PC-9 (cell line): Measurements from ENCODE around the gene SLC4A2. TPM values are rescaled to one million over a fixed set of nuclear protein-coding genes. Genes with fewer than 3 reads are reported as not detected.

Experiments
- BruUV-seq: library from RNA; stranded (reverse); fragments of 400-500 nt; replicated peaks from 2 replicates; lab custom pipeline; 2021; lab: Mats Ljungman, UMichigan
- CTCF ChIA-PET: fragments of 300-600 bp; sonication (Branson Sonifier 250); formaldehyde crosslinking; loops from one replicate; lab custom pipeline; 2022; ENCODE audit warnings: antibody characterized with exemption; lab: Charles Lee
- POLR2A ChIA-PET: fragments of 300-600 bp; sonication (Branson Sonifier 250); formaldehyde crosslinking; loops from one replicate; lab custom pipeline; 2022; ENCODE audit warnings: antibody characterized with exemption; ENCODE audit not compliant: unreplicated experiment; lab: Charles Lee
- DNase-seq, 2 experiments: peaks; one replicate each; pipeline versions ENCODE4 v3.0.0 to v3.0.0-alpha.2; 2015 to 2022; ENCODE audit warnings: mixed read lengths in 1 of 2
- H2AFZ ChIP-seq: fragments of 200-600 bp; sonication (generic); 2 replicates; pipeline ENCODE4 v1.8.1; 2017; ENCODE audit warnings: antibody characterized with exemption
- H3F3A ChIP-seq: fragments of 200-600 bp; sonication (generic); 2 replicates; pipeline ENCODE4 v1.8.1; 2017; ENCODE audit warnings: antibody characterized with exemption, mild to moderate bottlenecking, low read depth; ENCODE audit not compliant: insufficient read depth
- H3K27ac ChIP-seq: fragments of 200-600 bp; sonication (generic); 2 replicates; pipeline ENCODE4 v1.6.1; 2016; ENCODE audit warnings: mixed run types
- H3K27me3 ChIP-seq: fragments of 200-600 bp; sonication (generic); 2 replicates; pipeline ENCODE4 v1.6.1; 2016; ENCODE audit warnings: low read depth, mixed run types; ENCODE audit not compliant: insufficient read depth
- H3K36me3 ChIP-seq: fragments of 200-600 bp; sonication (generic); 2 replicates; pipeline ENCODE4 v1.6.1; 2016; ENCODE audit warnings: low read depth, mixed run types
- H3K4me1 ChIP-seq: fragments of 200-600 bp; sonication (generic); replicated peaks from 2 replicates; pipeline ENCODE4 v1.6.1; 2016; ENCODE audit warnings: mixed run types; ENCODE audit not compliant: insufficient read depth
- H3K4me2 ChIP-seq: fragments of 200-600 bp; sonication (generic); 2 replicates; pipeline ENCODE4 v1.6.1; 2017; ENCODE audit warnings: mixed run types
- H3K4me3 ChIP-seq: fragments of 200-600 bp; sonication (generic); 2 replicates; pipeline ENCODE4 v1.6.1; 2016; ENCODE audit warnings: mixed run types
- H3K79me2 ChIP-seq: fragments of 200-600 bp; sonication (generic); 2 replicates; pipeline ENCODE4 v1.6.1; 2017; ENCODE audit warnings: low read depth, mixed run types
- H3K9me2 ChIP-seq: fragments of 200-600 bp; sonication (generic); 2 replicates; pipeline ENCODE4 v1.8.1; 2017; ENCODE audit warnings: mild to moderate bottlenecking; ENCODE audit not compliant: insufficient read depth
- H3K9me3 ChIP-seq: fragments of 200-600 bp; sonication (generic); 2 replicates; pipeline ENCODE4 v1.8.1; 2016; ENCODE audit warnings: low read depth; ENCODE audit not compliant: insufficient read depth
- H4K20me1 ChIP-seq: fragments of 200-600 bp; sonication (generic); 2 replicates; pipeline ENCODE4 v1.8.1; 2017; ENCODE audit not compliant: insufficient read depth
- EZH2 ChIP-seq: fragments of 200-600 bp; sonication (generic); IDR thresholded peaks from 2 replicates; pipeline ENCODE4 v1.8.0; 2017; ENCODE audit warnings: antibody characterized with exemption, low read depth
- intact Hi-C: fragments of 100-400 bp; cut with micrococcal nuclease; formaldehyde crosslinking; loops from one replicate; pipeline ENCODE4 v1.10.0; 2022; ENCODE audit not compliant: unreplicated experiment
- total RNA-seq: library from RNA; stranded (reverse); gene quantifications from 2 replicates; pipeline ENCODE4 v1.2.3, GENCODE V29; 2021
- TF ChIP-seq, protein P1 (sequence below): fragments of 200-600 bp; sonication (generic); conservative IDR thresholded peaks from 2 replicates; pipeline ENCODE4 v1.6.1; 2017; ENCODE audit warnings: mixed run types, antibody characterized with exemption, mild to moderate bottlenecking, moderate library complexity

The SLC4A2 gene
- total RNA-seq, 1 experiment from 2014 or later, result 245 TPM

DNA sequence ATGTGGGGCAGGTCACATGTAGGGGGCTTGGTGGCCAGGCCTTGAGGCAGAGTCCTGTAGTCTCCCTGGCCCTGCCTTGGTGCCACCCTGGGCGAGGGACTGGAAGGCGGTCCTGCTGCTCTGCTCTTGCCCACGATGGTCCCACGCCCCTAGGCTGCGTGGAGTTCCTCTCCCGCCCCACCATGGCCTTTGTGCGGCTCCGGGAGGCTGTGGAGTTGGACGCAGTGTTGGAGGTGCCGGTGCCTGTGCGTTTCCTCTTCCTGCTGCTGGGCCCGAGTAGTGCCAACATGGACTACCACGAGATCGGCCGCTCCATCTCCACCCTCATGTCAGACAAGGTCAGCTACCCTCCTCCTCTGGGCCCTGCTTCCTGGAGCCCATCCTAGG is 11.2 kb downstream of the SLC4A2 start:
- intact Hi-C loops, result no loop called here
- POLR2A ChIA-PET, result no interaction called here
- DNase-seq, result no peak
- Histone ChIP-seq H3K27me3 (no peaks in the 10 kb centered on the region), H3K27ac (no peak overlapping the region), H4K20me1 (peaks cover 4% of the 10 kb centered on the region), H3K4me1 (no peaks in the 10 kb centered on the region), H3K4me3 (no peak overlapping the region), H2AFZ (no peak overlapping the region), H3K79me2 (no peaks in the 10 kb centered on the region), H3K9me3 (no peaks in the 10 kb centered on the region), H3F3A (peaks cover 6% of the 10 kb centered on the region; the same call in 1 of the 2 replicates), H3K36me3 (peaks cover 24% of the 10 kb centered on the region), H3K4me2 (no peak overlapping the region), H3K9me2 (no peaks in the 10 kb centered on the region)
- CTCF ChIA-PET, result no interaction called here
- TF ChIP-seq, protein P1, sequence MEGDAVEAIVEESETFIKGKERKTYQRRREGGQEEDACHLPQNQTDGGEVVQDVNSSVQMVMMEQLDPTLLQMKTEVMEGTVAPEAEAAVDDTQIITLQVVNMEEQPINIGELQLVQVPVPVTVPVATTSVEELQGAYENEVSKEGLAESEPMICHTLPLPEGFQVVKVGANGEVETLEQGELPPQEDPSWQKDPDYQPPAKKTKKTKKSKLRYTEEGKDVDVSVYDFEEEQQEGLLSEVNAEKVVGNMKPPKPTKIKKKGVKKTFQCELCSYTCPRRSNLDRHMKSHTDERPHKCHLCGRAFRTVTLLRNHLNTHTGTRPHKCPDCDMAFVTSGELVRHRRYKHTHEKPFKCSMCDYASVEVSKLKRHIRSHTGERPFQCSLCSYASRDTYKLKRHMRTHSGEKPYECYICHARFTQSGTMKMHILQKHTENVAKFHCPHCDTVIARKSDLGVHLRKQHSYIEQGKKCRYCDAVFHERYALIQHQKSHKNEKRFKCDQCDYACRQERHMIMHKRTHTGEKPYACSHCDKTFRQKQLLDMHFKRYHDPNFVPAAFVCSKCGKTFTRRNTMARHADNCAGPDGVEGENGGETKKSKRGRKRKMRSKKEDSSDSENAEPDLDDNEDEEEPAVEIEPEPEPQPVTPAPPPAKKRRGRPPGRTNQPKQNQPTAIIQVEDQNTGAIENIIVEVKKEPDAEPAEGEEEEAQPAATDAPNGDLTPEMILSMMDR, result no peak
- no peak for TF ChIP-seq EZH2
- no TSS peak for BruUV-seq

GRCh38 chr7:151071032-151071866 is 11.9 kb downstream of the SLC4A2 start:
- peaks cover 24% of the 10 kb centered on the region for H3K36me3 ChIP-seq
- CTCF ChIA-PET, result no interaction called here
- BruUV-seq, result no TSS peak

GRCh38 chr7:151073990-151074389 is 14.6 kb downstream of the SLC4A2 start:
- H3K27me3 ChIP-seq, result no peaks in the 10 kb centered on the region
- H3K4me3 ChIP-seq, result no peak overlapping the region
- peaks cover 11% of the 10 kb centered on the region for H3K36me3 ChIP-seq
- H3K79me2 ChIP-seq, result peaks cover 5% of the 10 kb centered on the region
- intact Hi-C loops, result no loop called here
- no peaks in the 10 kb centered on the region for H3K4me1 ChIP-seq
- no peak for DNase-seq
- H3F3A ChIP-seq, result peaks cover 37% of the 10 kb centered on the region
- ChIA-PET CTCF (no interaction called here), POLR2A (no interaction called here)
- H3K9me3 ChIP-seq, result no peaks in the 10 kb centered on the region
- no peak overlapping the region for H2AFZ ChIP-seq
- no peaks in the 10 kb centered on the region for H3K9me2 ChIP-seq
- peaks cover 2% of the 10 kb centered on the region; the same call in 1 of the 2 replicates for H4K20me1 ChIP-seq
- no peak for TF ChIP-seq EZH2
- TF ChIP-seq, protein P1, result no peak
- no peak overlapping the region for H3K4me2 ChIP-seq
- BruUV-seq, result no TSS peak
- H3K27ac ChIP-seq, result no peak overlapping the region

More at GRCh38 chr7:151071032-151071866, 11.9 kb downstream of the SLC4A2 start:
- Histone ChIP-seq H3K27me3 (no peaks in the 10 kb centered on the region), H3K4me3 (no peak overlapping the region), H3K27ac (no peak overlapping the region), H3K4me1 (no peaks in the 10 kb centered on the region), H3K79me2 (no peaks in the 10 kb centered on the region), H2AFZ (no peak overlapping the region), H3K9me2 (no peaks in the 10 kb centered on the region), H3K4me2 (no peak overlapping the region), H3F3A (peaks cover 13% of the 10 kb centered on the region), H4K20me1 (no peaks in the 10 kb centered on the region; the same call in 1 of the 2 replicates), H3K9me3 (no peaks in the 10 kb centered on the region)
- no peak for DNase-seq
- POLR2A ChIA-PET, result no interaction called here
- intact Hi-C loops, result no loop called here
- no peak for TF ChIP-seq EZH2
- TF ChIP-seq, protein P1, result no peak
